Transverse colon (tissue), 3 donors: ENCODE results near the gene BMP7.

Experiments used
- POLR2A ChIP-seq: fragments of 450-650 bp; IDR thresholded peaks from one replicate; pipeline ENCODE4 v1.6.1; 2016; ENCODE audit warnings: antibody characterized with exemption, mild to moderate bottlenecking, moderate library complexity
- TF ChIP-seq, protein P1 (sequence below), 5 experiments: fragments of 200-600 bp in 3 of 5; fragments of 450-650 bp in 2 of 5; sonication (generic) in 3 of 5; IDR thresholded peaks; 1 replicate in 2 of 5; 2 replicates in 3 of 5; pipeline ENCODE4 v1.5.1; 2016 to 2017; ENCODE audit warnings: antibody characterized with exemption in 5 of 5, inconsistent platforms in 3 of 5, mild to moderate bottlenecking in 2 of 5, moderate library complexity in 1 of 5

DNA sequence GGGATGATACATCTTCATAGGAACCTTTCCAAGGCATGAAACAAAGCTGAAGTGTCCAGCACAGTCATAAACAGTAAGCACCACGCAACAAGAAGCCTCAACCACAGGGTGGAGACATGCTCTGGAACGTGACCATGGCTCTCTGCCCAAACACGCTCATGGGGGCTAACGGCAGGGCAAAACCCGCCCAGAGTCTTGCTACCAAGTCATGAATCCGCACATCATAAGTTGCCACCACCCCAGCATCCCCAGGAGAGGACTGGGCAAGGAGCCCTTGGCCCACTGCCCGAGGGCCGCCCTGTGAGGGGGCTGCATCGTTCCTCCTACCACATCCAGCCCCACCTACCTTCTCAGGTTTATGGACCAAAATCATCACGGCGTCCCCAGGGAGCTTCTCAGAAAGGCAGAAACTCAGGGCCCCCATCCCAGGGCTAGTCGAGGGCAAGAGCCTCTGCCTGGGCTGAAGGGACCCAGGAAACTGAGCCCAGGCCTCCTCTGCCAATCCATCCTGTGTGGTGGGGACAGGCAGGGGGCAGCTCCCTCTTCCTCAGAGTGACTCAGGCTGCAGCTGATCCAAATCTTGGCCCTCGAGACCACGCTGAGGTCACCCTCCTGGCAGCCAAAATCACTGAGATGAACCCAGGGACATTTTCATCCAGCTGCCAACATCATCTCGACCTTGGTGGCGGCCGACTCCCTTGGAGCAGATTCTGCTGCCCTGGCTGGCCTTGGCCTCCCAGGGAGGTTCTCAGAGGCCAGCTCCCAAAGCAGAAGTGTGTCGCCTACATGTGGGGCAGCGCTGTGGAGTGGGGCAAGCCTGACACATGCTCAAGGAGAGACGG is 42.6 kb downstream of the BMP7 start:
- TF ChIP-seq, protein P1, sequence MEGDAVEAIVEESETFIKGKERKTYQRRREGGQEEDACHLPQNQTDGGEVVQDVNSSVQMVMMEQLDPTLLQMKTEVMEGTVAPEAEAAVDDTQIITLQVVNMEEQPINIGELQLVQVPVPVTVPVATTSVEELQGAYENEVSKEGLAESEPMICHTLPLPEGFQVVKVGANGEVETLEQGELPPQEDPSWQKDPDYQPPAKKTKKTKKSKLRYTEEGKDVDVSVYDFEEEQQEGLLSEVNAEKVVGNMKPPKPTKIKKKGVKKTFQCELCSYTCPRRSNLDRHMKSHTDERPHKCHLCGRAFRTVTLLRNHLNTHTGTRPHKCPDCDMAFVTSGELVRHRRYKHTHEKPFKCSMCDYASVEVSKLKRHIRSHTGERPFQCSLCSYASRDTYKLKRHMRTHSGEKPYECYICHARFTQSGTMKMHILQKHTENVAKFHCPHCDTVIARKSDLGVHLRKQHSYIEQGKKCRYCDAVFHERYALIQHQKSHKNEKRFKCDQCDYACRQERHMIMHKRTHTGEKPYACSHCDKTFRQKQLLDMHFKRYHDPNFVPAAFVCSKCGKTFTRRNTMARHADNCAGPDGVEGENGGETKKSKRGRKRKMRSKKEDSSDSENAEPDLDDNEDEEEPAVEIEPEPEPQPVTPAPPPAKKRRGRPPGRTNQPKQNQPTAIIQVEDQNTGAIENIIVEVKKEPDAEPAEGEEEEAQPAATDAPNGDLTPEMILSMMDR (IDR thresholded peaks at IDR 0.05) = no peak
- no peak for TF ChIP-seq POLR2A
